Liver (tissue), 3 donors: ENCODE measurements around the gene CFAP298.

Experiments used
- FOXA1 ChIP-seq: IDR thresholded peaks from 2 replicates; pipeline ENCODE4 v1.6.1; 2016; ENCODE audit warnings: antibody characterized with exemption
- HNF4A ChIP-seq, 2 donors: conservative IDR thresholded peaks; 2 replicates each; pipeline ENCODE4 v1.6.1; 2016; ENCODE audit warnings: antibody characterized with exemption in 2 of 2, mild to moderate bottlenecking in 2 of 2
- HNF4G ChIP-seq: IDR thresholded peaks from 2 replicates; pipeline ENCODE4 v1.6.1; 2016; ENCODE audit warnings: antibody characterized with exemption
- NR2F2 ChIP-seq: IDR thresholded peaks from 2 replicates; pipeline ENCODE4 v1.6.1; 2016; ENCODE audit warnings: antibody characterized with exemption
- RAD21 ChIP-seq, 2 donors: IDR thresholded peaks; 2 replicates each; pipeline ENCODE4 v1.6.1; 2016; ENCODE audit warnings: antibody characterized with exemption in 2 of 2, mild to moderate bottlenecking in 2 of 2
- YY1 ChIP-seq: IDR thresholded peaks from 2 replicates; pipeline ENCODE4 v1.6.1; 2016; ENCODE audit warnings: antibody characterized with exemption, mild to moderate bottlenecking
- TF ChIP-seq, protein P1 (sequence below): fragments of 150-350 bp; IDR thresholded peaks from 2 replicates; pipeline ENCODE4 v1.5.1; 2017; ENCODE audit warnings: improper control_type of control experiment, low read depth, low read length; ENCODE audit not compliant: missing input control
- TF ChIP-seq, protein P2 (sequence below): IDR thresholded peaks from 2 replicates; pipeline ENCODE4 v1.6.1; 2016; ENCODE audit warnings: antibody characterized with exemption, mild to moderate bottlenecking
- TF ChIP-seq, protein P3 (sequence below): IDR thresholded peaks from 2 replicates; pipeline ENCODE4 v1.6.1; 2016; ENCODE audit warnings: antibody characterized with exemption
- donor health status: healthy.
- donor health status: healthy.

DNA sequence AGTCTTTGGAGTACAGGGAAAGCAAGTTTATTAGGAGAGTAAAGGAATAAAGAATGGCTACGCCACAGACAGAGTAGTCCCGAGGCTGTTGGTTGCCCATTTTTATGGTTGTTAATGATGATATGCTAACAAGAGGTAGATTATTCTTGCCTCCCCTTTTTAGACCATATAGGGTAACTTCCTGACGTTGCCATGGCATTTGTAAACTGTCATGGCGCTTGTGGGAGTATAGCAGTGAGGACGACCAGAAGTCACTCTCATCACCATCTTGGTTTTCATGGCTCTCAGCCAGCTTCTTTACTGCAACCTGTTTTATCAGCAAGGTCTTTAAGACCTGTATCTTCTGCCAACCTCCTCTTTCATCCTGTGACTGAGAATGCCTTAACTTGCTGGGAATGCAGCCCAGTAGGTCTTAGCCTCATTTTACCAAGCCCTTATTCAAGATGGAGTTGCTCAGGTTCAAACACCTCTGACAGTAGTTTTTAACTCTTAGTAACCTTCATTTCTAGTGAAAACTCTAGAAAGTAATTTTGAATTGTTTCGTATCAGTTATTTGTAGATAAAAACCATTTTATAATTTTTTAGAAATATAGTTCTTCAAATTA, 53.1 kb downstream of the CFAP298 start:
- TF ChIP-seq, protein P1, sequence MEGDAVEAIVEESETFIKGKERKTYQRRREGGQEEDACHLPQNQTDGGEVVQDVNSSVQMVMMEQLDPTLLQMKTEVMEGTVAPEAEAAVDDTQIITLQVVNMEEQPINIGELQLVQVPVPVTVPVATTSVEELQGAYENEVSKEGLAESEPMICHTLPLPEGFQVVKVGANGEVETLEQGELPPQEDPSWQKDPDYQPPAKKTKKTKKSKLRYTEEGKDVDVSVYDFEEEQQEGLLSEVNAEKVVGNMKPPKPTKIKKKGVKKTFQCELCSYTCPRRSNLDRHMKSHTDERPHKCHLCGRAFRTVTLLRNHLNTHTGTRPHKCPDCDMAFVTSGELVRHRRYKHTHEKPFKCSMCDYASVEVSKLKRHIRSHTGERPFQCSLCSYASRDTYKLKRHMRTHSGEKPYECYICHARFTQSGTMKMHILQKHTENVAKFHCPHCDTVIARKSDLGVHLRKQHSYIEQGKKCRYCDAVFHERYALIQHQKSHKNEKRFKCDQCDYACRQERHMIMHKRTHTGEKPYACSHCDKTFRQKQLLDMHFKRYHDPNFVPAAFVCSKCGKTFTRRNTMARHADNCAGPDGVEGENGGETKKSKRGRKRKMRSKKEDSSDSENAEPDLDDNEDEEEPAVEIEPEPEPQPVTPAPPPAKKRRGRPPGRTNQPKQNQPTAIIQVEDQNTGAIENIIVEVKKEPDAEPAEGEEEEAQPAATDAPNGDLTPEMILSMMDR = no peak
- no peak for TF ChIP-seq YY1
- TF ChIP-seq RAD21 (IDR thresholded peaks at IDR 0.05) = no peak
- TF ChIP-seq, protein P2, sequence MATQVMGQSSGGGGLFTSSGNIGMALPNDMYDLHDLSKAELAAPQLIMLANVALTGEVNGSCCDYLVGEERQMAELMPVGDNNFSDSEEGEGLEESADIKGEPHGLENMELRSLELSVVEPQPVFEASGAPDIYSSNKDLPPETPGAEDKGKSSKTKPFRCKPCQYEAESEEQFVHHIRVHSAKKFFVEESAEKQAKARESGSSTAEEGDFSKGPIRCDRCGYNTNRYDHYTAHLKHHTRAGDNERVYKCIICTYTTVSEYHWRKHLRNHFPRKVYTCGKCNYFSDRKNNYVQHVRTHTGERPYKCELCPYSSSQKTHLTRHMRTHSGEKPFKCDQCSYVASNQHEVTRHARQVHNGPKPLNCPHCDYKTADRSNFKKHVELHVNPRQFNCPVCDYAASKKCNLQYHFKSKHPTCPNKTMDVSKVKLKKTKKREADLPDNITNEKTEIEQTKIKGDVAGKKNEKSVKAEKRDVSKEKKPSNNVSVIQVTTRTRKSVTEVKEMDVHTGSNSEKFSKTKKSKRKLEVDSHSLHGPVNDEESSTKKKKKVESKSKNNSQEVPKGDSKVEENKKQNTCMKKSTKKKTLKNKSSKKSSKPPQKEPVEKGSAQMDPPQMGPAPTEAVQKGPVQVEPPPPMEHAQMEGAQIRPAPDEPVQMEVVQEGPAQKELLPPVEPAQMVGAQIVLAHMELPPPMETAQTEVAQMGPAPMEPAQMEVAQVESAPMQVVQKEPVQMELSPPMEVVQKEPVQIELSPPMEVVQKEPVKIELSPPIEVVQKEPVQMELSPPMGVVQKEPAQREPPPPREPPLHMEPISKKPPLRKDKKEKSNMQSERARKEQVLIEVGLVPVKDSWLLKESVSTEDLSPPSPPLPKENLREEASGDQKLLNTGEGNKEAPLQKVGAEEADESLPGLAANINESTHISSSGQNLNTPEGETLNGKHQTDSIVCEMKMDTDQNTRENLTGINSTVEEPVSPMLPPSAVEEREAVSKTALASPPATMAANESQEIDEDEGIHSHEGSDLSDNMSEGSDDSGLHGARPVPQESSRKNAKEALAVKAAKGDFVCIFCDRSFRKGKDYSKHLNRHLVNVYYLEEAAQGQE = no peak
- TF ChIP-seq, protein P3, sequence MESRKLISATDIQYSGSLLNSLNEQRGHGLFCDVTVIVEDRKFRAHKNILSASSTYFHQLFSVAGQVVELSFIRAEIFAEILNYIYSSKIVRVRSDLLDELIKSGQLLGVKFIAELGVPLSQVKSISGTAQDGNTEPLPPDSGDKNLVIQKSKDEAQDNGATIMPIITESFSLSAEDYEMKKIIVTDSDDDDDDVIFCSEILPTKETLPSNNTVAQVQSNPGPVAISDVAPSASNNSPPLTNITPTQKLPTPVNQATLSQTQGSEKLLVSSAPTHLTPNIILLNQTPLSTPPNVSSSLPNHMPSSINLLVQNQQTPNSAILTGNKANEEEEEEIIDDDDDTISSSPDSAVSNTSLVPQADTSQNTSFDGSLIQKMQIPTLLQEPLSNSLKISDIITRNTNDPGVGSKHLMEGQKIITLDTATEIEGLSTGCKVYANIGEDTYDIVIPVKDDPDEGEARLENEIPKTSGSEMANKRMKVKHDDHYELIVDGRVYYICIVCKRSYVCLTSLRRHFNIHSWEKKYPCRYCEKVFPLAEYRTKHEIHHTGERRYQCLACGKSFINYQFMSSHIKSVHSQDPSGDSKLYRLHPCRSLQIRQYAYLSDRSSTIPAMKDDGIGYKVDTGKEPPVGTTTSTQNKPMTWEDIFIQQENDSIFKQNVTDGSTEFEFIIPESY = no peak
- no peak for TF ChIP-seq HNF4G
- no peak for TF ChIP-seq NR2F2
- TF ChIP-seq FOXA1 = no peak
- TF ChIP-seq HNF4A (conservative IDR thresholded peaks at IDR 0.05) = no peak
